Measurements from ENCODE around the gene GPC2.
"Not testable (repeated sequence)": the region's sequence is repeated elsewhere in the genome, so short reads cannot be mapped to it uniquely, and the experiment has no call there.

The GPC2 gene, protein sequence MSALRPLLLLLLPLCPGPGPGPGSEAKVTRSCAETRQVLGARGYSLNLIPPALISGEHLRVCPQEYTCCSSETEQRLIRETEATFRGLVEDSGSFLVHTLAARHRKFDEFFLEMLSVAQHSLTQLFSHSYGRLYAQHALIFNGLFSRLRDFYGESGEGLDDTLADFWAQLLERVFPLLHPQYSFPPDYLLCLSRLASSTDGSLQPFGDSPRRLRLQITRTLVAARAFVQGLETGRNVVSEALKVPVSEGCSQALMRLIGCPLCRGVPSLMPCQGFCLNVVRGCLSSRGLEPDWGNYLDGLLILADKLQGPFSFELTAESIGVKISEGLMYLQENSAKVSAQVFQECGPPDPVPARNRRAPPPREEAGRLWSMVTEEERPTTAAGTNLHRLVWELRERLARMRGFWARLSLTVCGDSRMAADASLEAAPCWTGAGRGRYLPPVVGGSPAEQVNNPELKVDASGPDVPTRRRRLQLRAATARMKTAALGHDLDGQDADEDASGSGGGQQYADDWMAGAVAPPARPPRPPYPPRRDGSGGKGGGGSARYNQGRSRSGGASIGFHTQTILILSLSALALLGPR

DNA sequence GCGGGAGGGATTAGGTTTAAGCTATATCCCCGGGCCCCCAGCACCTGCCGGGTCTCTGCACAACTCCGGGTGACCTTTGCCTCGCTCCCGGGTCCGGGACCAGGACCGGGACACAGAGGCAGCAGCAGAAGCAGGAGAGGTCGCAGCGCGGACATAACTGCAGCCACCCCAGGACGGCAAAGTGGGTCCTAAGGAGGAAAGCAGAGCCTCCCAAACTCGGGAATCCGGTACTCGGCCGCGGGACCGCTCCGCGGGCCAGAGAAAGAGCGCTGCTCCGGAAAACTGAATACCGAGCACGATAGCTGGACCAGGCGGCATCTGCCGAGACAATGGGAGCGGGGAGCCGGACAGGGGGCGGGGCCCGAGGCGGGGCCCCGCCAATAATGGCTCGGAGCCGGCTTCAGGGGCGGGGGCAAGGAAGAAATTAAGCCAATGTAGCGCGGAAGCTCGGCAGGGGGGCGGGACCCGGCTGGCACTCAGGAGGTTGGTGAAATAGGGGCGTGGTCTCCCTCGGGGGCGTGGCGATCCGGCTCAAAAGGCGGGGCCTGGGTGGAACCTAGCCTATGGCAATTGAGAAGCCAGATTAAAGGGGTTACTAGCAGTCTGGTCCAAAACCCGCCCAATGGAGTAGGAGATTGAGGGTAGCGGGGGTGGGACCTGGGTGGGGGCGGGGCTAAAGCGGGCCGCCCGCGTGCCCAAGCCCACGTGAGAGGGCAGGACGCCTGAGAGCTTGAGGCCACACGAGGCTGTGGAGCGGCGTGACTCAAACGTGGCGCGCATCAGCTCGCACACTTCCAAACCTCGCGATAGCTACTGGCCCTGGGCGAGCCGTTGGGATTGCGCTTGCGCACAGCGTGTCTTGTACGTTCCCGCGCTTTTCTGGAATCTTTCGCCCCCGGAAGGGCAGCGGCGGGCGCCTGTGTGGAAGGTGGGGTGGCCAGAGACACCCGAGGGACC, at the start of gene GPC2, which contains the start of gene STAG3:
Gene GPC2, minus strand, starts transcription at position 337 of the 957 bp plus-strand sequence. Its CDS starts 182 bp downstream, at position 155.
Gene STAG3, plus strand, starts transcription at position 874 of the 957 bp plus-strand sequence. CDS start 2,639 bp downstream, outside the sequence.
- peak; percentile 94 for DNase-seq

DNA sequence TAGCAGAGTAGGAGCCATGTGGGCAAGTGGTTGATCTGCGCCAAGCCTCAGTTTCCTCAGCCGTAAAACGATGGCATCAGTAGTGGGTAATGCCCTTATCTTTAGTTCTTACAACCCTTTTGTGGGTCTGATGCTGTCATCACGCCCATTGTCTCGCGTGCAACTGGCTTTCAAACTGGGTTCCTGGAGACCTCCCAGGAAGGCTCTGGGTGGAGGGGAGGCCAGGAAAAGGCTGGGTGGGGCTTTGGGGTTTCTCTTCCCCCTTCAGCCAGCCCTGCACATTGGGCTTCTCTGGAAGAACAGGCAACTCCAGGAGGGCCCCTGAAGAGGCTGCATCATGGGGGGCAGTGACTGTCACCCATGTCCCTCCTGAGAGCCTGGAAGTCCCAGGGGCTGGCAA, 47.7 kb upstream of the GPC2 start:
- DNase-seq: not testable (repeated sequence)

DNA sequence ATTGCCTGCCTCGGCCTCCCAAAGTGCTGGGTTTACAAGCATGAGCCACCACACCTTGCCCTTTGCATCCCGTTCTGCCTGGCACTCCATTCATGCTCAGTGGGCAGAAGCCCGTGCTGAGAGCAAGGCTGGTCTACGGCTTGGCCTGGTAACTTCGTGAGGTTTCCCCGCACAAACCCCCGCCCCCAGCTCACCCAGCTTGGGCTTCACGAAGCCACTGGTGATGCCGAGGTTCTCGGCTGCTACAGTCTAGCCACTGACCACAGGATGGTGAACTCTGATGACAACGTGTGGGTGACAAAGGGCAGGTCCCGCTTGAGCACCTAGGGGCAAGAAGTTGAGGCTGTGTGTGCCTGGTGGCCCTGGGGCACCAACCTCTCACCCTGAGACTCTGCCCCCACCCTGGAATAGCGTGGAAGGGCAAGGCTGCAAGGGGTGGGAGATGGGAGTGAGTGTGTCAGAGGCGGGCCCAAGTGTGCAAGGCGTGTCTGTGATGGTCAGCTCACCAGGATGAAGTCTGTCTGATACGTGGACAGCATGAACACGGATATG, 46.3 kb upstream of the GPC2 start:
- not testable (repeated sequence) for DNase-seq

DNA sequence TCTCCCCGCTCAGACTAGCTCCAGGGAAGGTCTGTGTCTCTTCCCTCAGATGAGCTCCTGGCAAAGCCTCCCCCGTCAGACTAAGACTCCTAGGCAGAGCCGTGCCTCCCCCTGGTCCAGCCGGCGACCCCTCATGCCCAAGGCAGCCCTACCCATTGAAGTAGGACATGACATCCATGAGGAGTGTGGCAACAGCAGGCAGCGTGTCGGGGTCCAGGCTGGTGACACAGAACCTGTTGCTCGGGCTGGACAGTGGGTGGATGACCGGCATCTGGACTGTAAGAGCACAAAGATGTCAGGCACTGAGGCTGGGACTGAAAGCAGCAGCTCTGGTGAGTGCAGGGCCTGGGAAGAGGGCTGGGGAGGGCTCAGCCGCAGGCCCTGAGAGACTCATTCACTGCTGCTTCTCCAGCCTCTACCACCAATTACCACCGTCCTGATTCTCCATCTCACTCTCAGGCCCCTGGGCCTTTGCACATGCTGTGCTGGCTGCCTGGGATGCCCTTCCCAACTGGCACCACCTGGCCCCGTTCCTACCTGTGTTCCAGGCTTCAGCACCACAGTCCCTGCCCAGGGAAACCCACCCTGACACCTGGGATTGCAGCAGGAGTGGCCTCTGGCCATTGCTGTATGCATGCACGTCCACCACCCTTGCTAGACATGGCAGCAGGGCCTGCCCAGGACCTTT, 45.4 kb upstream of the GPC2 start:
- DNase-seq: no peak

DNA sequence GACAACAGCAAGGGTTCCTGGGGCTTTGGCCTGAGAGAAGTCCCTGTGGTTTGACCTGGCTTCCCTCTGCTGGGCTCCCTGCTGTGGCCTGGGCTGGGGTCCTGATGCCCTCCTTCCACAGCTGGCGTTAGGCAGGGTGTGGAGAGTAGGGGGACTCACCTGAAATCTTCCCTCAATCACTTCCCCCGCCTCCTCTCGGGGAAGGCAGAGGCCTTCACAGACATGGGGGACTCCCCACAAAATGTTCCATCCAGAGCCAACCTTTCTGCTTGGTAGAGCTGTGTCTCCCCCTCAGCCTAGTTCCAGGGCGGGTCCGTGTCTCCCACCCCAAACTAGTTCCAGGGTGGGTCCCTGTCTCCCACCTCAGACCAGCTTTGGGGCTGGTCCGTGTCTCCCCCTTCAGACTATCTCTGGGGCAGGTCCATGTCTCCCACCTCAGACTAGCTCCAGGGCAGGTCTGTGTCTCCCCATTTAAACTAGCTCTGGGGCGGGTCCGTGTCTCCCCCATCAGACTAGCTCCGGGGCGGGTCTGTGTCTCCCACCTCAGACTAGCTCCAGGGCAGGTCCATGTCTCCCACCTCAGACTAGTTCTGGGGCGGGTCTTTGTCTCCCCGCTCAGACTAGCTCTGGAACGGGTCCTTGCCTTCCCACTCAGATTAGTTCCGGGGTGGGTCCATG, 44.7 kb upstream of the GPC2 start:
- DNase-seq: no peak

DNA sequence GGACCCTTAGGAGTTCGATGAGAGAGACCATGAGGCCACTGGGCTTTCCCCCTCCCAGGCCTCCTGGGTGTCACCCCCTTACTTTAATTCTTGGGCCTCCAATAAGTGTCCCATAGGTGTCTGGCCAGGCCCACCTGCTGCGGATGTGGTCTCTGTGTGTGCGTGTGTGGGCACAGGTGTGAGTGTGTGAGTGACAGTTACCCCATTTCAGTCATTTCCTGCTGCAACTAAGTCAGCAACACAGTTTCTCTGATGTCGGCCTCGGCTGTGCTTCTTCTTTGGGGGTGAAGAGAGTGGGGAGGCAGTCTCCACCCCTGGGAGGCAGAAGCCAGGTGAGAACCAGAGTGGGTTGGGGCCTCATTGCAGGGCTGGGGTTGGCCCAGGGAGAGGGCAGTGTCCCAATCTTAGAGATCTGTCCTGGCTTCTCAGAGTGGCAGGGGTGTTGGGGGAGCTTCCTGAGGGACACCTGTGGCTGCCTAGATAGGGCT, 44.1 kb upstream of the GPC2 start:
- no peak for DNase-seq

DNA sequence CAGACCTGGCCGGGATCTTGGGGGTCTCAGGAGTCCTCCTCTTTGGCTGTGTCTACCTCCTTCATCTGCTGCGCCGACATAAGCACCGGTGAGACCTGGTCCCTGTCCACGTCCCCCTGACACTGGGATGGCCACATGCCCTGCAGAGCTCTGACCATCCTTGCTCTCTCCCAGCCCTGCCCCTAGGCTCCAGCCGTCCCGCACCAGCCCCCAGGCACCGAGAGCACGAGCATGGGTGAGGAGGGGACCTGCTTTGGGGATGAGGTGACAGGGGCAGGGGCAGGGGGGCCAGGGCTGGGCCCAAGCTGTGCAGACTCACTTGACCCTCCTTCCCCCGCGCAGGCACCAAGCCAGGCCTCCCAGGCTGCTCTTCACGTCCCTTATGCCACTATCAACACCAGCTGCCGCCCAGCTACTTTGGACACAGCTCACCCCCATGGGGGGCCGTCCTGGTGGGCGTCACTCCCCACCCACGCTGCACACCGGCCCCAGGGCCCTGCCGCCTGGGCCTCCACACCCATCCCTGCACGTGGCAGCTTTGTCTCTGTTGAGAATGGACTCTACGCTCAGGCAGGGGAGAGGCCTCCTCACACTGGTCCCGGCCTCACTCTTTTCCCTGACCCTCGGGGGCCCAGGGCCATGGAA, 43.5 kb upstream of the GPC2 start:
- no peak for DNase-seq

DNA sequence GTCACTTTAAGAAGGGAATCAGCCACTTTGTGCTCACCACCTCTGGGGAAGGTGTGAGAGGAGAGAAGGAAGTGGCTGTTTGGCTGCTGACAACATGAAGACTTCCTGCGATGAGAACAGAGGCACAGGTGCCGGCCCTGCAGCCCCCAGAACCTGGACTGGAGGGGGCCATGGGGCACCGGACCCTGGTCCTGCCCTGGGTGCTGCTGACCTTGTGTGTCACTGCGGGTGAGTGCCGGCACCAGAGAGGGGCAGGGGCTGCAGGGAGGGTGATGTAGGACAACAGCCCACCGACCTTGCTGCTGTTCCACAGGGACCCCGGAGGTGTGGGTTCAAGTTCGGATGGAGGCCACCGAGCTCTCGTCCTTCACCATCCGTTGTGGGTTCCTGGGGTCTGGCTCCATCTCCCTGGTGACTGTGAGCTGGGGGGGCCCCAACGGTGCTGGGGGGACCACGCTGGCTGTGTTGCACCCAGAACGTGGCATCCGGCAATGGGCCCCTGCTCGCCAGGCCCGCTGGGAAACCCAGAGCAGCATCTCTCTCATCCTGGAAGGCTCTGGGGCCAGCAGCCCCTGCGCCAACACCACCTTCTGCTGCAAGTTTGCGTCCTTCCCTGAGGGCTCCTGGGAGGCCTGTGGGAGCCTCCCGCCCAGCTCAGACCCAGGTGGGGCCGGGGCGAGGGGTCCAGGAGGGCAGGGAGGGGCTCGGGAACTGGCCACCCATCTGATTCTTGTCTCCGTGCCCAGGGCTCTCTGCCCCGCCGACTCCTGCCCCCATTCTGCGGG, 42.8 kb upstream of the GPC2 start, which contains the start of gene PVRIG:
Gene PVRIG, plus strand, starts transcription at position 149 of the 785 bp plus-strand sequence. Its CDS starts 22 bp downstream, at position 171.
- not testable (repeated sequence) for DNase-seq

DNA sequence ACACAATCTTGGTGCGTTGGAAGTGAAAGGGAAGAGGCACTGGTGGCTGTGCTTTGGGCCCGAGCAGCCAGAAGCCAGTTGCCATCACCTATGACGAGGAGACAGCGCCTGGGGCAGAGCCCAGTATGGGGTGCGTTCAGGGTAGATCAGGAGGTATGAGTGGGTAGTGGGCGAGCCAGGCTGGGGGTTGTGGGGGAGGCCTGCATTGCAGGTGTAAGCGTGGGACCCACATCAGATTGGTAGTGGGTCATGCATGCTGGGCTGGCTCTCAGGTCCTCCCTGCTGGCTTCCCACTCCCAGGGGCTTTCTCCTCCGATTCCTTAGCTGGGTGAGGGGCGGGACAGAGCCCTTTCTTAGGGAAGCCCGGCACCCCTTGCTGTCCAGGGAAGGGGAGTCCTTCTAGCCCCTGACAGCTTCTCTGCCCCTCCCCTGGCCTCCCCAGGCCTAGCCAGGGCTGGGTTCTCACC, 42.1 kb upstream of the GPC2 start:
- DNase-seq: no peak

DNA sequence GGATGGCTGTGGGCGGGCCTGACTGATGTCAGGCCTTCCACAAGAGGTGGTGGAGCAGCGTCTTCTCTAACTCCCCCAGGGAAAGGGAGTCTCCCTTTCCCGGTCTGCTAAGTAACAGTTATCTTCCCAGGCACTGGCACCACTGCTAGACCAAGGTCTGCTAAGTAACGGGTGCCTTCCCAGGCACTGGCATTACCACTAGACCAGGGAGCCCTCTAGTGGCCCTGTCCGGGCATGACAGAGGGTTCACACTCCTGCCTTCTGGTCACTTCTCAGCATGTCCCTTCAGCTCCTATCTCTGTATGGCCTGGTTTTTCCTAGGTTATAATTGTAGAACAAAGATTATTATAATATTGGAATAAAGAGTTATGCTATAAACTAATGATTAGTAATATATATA, 40.8 kb upstream of the GPC2 start:
- DNase-seq: peak; percentile 66

DNA sequence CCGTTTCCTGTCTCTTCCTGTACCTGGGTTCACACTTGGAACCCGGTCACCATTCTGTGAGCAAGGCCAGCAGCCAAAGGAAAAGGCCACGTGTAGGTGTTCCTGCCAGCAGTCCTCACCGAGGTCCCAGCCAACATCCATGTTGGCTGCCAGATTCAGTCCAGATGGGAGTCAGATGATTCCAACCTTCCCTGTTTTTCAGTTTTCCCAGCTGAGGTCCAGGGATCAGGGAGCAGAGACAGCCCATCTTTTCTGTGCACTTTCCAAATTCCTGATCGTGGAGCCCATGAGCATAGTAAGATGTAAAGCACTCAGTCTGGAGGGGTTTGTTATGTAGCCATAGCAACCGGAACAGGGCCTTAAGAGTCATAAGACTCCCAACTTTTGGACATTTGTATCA, 38.7 kb upstream of the GPC2 start:
- DNase-seq: no peak

DNA sequence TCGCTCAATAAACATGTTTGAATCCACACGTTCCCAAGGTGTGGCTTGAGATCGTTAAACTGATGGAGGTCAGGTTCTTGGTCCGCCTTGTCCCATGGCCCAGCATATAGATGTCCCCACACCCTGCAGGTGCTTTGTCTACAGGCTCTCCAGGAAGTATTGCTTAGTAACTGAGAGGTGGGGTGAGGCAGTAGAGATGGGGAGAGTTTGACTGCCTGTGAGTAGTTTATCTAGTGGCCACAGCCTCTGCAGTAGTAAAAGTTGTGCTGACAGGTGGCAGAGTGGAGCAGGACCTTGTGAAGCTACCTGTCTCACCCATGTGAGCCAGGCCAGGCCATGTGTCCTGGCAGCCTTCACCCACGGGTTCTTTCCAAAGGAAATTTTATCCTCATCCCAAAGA, 37.2 kb upstream of the GPC2 start:
- DNase-seq: not testable (repeated sequence)

DNA sequence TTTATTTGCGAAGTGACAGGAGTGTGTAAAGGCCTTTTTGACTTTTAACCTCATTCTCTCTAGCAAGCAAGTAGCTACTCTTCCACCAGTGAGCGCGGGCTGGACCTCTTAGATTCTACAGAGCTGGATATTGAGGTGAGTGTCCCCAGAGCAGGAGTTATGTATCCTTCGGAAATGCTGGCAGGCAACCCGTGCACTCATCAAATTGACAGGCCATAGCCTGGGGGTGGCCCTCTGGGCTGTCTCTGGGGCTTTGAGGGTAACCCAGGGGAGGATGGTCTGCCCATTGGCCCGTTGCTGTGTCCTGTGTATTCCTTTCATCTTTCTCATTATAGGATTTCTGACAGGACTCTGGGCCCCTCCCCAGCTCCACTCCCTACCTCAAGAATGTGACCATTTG, 36.5 kb upstream of the GPC2 start:
- DNase-seq: no peak

DNA sequence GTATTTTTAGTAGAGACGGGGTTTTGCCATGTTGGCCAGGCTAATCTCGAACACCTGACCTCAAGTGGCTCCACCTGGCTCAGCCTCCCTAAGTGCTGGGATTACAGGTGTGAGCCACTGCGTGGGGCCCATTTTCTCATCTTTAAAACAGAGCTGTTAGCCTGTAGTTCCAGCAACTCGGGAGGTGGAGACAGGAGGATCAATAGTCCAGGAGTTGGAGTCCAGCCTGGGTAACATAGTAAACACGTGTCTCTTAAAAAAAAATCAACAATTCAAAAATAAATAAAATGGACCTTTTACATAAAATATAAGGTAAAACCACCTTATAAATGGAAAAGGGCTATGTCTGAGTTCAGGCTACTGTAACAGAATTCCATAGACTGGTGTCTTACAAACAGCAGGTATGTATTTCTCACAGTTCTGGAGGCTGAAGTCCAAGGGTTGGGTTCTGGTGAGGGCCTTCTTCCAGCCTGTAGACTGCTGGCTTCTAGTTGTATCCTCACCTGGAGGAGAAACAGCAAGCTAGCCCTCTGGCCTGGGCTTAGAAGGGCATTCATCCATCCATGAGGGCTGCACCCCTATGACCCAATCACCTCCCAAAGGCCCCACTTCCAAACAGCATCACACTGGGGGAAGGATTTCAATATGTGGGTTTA, 35.6 kb upstream of the GPC2 start:
- no peak for DNase-seq

DNA sequence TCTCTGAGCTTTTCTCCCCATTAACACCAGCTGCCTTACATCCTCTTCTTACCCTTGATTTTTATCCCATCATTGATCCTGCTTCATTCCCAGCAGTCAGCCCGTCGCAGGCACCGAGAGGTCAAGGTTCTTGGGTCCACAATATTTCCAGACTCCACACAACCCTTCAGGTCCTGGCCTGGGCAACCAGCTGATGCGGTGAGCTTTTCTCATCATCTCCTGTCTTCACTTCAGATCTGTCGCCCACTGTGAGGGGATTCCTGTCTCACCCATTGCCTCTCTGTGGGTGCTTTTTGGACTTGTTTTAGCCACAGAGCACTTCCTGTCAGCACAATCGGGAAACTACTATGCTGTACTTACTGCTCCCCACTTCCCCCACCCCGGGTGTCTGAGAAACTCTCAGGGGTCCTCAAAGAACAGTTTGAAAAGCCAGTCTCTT, 34.2 kb upstream of the GPC2 start:
- no peak for DNase-seq

DNA sequence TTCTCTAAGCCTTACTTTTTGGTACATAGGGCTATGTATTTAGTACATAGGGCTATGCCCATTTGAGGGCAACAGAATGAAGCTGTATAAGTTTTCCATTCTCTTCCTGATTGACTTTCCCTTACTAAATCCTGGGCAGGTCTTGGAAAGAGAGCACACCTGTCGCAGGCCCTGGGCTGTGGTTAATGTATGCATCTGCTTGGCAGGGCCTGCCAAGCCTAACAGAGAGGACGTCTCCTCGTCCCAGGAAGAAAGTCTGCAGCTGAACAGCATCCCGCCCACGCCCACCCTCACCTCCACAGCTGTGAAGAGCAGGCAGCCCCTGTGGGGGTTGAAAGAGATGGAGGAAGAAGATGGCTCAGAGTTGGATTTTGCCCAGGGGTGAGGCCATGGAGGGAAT, 33.6 kb upstream of the GPC2 start:
- no peak for DNase-seq

DNA sequence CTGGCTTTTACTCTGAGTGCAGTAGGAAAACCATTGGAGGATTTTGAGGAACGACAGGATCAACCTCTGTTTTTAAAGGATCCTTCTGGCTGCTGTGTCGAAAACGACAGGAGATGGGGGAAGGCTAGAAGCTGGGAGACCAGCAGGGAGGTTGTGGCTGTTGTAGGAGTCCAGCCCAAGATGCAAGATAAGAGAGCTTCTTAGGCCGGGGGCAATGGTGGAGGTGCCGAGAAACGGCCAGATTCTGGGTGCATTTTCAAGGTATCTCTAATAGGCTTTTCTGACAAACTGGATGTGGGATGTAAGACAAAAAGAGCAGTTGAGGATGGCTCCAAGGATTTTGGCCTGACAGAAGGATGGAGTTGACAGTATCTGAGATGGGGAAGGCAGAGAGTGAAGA, 32.3 kb upstream of the GPC2 start:
- no peak for DNase-seq

DNA sequence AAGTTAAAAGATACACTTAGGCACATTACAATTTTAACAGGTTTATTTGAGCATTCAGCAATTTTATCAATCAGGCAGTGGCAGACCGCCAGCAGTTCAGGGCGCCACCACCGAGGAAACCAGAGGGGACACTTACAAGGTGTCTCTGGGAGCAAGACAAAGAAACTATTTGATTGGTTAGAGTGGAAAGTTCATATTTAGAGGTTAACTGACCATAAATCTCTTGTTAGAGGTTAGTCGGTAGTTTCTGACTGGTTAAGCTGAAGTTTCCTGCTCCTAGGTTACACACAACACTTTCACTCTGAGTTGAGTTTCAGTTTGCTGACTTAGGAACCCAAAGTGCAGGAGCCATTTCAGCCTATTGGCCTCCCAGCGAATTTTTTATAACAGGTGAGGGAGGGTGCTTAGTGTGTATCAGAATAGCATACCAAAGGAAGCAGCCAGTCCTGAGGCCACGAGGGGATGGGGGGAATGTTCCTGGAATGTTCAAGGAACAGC, 31.8 kb upstream of the GPC2 start:
- DNase-seq: no peak

DNA sequence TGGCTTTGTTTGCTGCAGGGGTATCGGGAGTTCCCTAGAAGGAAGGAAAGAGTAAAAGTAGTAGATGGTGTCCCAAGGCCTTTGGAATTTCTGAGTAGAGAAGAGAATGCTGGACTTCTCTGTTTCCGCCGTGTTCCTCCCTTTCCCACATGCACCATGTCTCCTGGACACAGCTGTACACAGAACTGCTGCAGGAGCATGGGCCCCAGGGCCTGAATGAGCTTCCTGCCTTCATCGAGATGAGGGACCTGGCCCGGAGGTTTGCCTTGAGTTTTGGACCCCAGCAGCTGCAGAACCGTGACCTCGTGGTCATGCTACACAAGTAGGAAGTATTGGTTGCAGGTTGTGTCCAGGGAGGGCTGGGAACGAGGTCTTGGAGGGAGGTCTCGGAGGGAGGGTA, 27.3 kb upstream of the GPC2 start:
- no peak for DNase-seq
